Ovary (tissue), 9 donors: ENCODE data around the gene UST. TPM values are rescaled to one million over a fixed set of nuclear protein-coding genes. Genes with fewer than 3 reads are reported as not detected.
"Not testable (repeated sequence)": the region's sequence is repeated elsewhere in the genome, so short reads cannot be mapped to it uniquely, and the experiment has no call there.

Experiments used
- DNase-seq, 5 donors: peaks; one replicate each; pipeline ENCODE4 v3.0.0-alpha.2; 2019 to 2020
- H3K27ac ChIP-seq, 2 donors: fragments of 200-600 bp; one replicate each; pipeline versions ENCODE4 v1.5.1 to v1.8.0; 2019 to 2022
- H3K27me3 ChIP-seq: fragments of 200-600 bp; one replicate; pipeline ENCODE4 v1.8.0; 2022
- H3K36me3 ChIP-seq: fragments of 200-600 bp; sonication (generic); one replicate; pipeline ENCODE4 v1.5.1; 2019
- H3K4me1 ChIP-seq: one replicate; pipeline ENCODE4 v1.8.1; 2013; ENCODE audit warnings: mild to moderate bottlenecking, moderate library complexity; ENCODE audit not compliant: insufficient read depth
- H3K4me3 ChIP-seq: fragments of 200-600 bp; sonication (generic); one replicate; pipeline ENCODE4 v1.5.1; 2017
- H3K9me3 ChIP-seq, 2 donors: fragments of 200-600 bp in 1 of 2; sonication (generic) in 1 of 2; one replicate each; pipeline versions ENCODE4 v1.5.1 to v1.8.1; 2013 to 2019; ENCODE audit warnings: mild to moderate bottlenecking in 1 of 2, moderate library complexity in 1 of 2
- CTCF ChIP-seq, 3 donors: fragments of 450-650 bp in 2 of 3; fragments of 200-600 bp in 1 of 3; IDR thresholded peaks; one replicate each; pipeline versions ENCODE4 v1.5.1 to v1.8.0; 2016 to 2022; ENCODE audit warnings: antibody characterized with exemption in 3 of 3, mild to moderate bottlenecking in 1 of 3
- EP300 ChIP-seq: sonication (generic); formaldehyde crosslinking; IDR thresholded peaks from one replicate; pipeline ENCODE4 v1.6.1; 2017; ENCODE audit warnings: antibody characterized with exemption
- POLR2A ChIP-seq: fragments of 450-650 bp; IDR thresholded peaks from one replicate; pipeline ENCODE4 v1.6.1; 2017; ENCODE audit warnings: antibody characterized with exemption, mild to moderate bottlenecking, moderate library complexity
- WGBS, 3 donors: extraction: QIAGEN DNeasy Blood & Tissue Kit in 1 of 3; methylation state at CpG; one replicate each; pipeline versions ENCODE4 v1.1.5 to v1.1.7; 2013 to 2017; 5-methylcytosine and 5-hydroxymethylcytosine counted together
- intact Hi-C, 4 donors: fragments of 100-400 bp; cut with DNase I; formaldehyde crosslinking; loops; one replicate each; pipeline versions ENCODE4 v1.11.0 to v1.15.1; 2022 to 2023
- polyA plus RNA-seq, 2 donors: library from polyadenylated mRNA; stranded (reverse); fragments of 200-250 nt in 1 of 2; fragments of 350-450 nt in 1 of 2; fragmentation: Illumina TruSeq in 1 of 2; extraction: RNeasy Lipid Tissue Mini Kit (QIAGEN cat#74804) in 1 of 2; gene quantifications; one replicate each; pipeline ENCODE4 v1.2.3, GENCODE V29; 2013 to 2014
- total RNA-seq, 7 donors: library from RNA; depleted of rRNA in 2 of 7; stranded (reverse); fragments of >200 nt in 2 of 7; fragmentation: NEBNext Ultra II Directional in 3 of 7; extraction: Animal tissue kit (Norgen Biotek cat#: 25700) in 3 of 7; gene quantifications; one replicate each; pipeline versions ENCODE4 v1.1.0 to v1.2.4, GENCODE V29; 2016 to 2023
- donor health status: DM: no; HTN: no; CAD: no; lungs with moderate emphysema.
- donor health status: DM: no; HTN: no; CAD: no.
- donor health status: Bipolar disorder and iron deficiency.
- donor health status: DM: yes; HTN: yes; CAD: no.
- donor health status: DM: no; HTN: no; CAD: no.
- donor health status: DM: yes; HTN: yes; CAD: no.

UST gene
- total and polyA plus RNA-seq, 9 donors, result 11.8 to 20.1 (median 16.5) TPM

GRCh38 chr6:148952147-148953035 is 205.6 kb downstream of the UST start:
- TF ChIP-seq CTCF (IDR thresholded peaks at IDR 0.05) (no peak), POLR2A (no peak), EP300 (no peak)
- WGBS, 3 donors, result 15 to 28% (median 17%) methylated on average over 10 of the region's 10 CpGs
- DNase-seq, result no peak
- intact Hi-C loops, result loop anchor here in 2 of 4 donors (10.0 kb wide), 2 partner anchors 208 to 378 kb away; partner anchors contain the start of gene UST (in 1 of the 2)
- Histone ChIP-seq H3K9me3 (no peaks in the 10 kb centered on the region), H3K27me3 (no peaks in the 10 kb centered on the region), H3K4me3 (no peak overlapping the region), H3K4me1 (peaks cover 3% of the 10 kb centered on the region), H3K27ac (no peak overlapping the region), H3K36me3 (no peaks in the 10 kb centered on the region)

DNA sequence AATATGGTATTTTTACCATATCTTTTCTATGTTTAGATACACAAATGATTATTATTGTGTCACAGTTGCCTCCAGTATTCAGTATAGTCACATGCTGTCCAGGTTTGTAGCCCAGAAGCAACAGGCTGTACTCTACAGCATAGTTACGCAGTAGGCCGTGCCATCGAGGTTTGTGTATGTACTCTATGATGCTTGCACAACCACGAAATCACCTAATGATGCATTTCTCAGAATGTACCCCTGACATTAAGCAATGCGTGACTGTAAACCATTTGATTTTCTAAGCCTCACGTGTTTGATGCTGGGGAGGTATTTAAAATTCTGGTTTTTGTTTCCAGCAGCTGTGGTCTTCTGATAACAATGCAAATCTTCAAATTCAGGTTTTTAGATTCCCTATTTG is 207.6 kb downstream of the UST start:
- Histone ChIP-seq H3K4me1 (no peaks in the 10 kb centered on the region), H3K36me3 (no peaks in the 10 kb centered on the region), H3K4me3 (no peak overlapping the region), H3K9me3 (no peaks in the 10 kb centered on the region), H3K27ac (no peak overlapping the region), H3K27me3 (no peaks in the 10 kb centered on the region)
- intact Hi-C loops, result loop anchor here in 2 of 4 donors (10.0 kb wide), 2 partner anchors 210 to 380 kb away; partner anchors contain the start of gene UST (in 1 of the 2)
- TF ChIP-seq CTCF (IDR thresholded peaks at IDR 0.05) (no peak), EP300 (no peak)
- no peak for DNase-seq
- 79 to 86% (median 80%) methylated on average over 6 of the region's 6 CpGs for WGBS, 3 donors

DNA sequence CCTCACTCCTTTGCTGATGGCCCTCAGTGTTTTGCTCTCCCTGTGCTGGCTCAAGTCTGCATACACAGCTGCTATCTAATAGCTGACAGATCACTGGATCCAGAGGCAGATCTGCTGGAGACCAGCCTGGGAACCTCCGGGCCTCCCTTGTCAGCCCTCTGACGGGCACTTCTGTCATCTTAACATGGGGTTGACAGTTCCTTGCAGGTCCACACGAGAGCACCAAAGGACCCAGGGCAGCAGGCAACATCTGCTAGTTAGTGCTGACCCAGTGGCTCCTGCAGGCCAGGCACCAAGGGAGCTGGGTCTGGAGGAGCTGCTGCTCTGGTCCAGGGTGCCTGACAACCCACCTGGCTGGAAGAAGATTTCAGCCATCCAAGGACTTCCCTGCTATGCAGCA is 208.1 kb downstream of the UST start:
- TF ChIP-seq EP300, result no peak
- no peak for TF ChIP-seq CTCF (IDR thresholded peaks at IDR 0.05)
- no peak for TF ChIP-seq POLR2A
- intact Hi-C loops, result loop anchor here in 2 of 4 donors (10.0 kb wide), 2 partner anchors 210 to 380 kb away; partner anchors contain the start of gene UST (in 1 of the 2)
- Histone ChIP-seq H3K4me1 (no peaks in the 10 kb centered on the region), H3K27me3 (no peaks in the 10 kb centered on the region), H3K27ac (no peak overlapping the region), H3K36me3 (no peaks in the 10 kb centered on the region), H3K9me3 (no peaks in the 10 kb centered on the region), H3K4me3 (no peak overlapping the region)
- WGBS, 3 donors, result 45 to 52% (median 45%) methylated on average over 3 of the region's 3 CpGs
- DNase-seq, result no peak

- Histone ChIP-seq H3K27me3 (no peaks in the 10 kb centered on the region), H3K4me3 (no peak overlapping the region), H3K9me3 (no peaks in the 10 kb centered on the region), H3K27ac (no peak overlapping the region), H3K4me1 (no peaks in the 10 kb centered on the region), H3K36me3 (no peaks in the 10 kb centered on the region)
- TF ChIP-seq EP300, result no peak
- intact Hi-C loops, result loop anchor here in 2 of 4 donors (10.0 kb wide), 2 partner anchors 211 to 381 kb away; partner anchors contain the start of gene UST (in 1 of the 2)
- WGBS, 3 donors, result 79 to 96% (median 85%) methylated on average over 3 of the region's 3 CpGs
- DNase-seq, result no peak
Observed at GRCh38 chr6:148955441-148955840, 208.6 kb downstream of the UST start.

GRCh38 chr6:148956163-148956562 is 209.3 kb downstream of the UST start:
- intact Hi-C loops, result loop anchor here in 2 of 4 donors (10.0 kb wide), 2 partner anchors 211 to 381 kb away; partner anchors contain the start of gene UST (in 1 of the 2)

More at GRCh38 chr6:148956163-148956562, 209.3 kb downstream of the UST start:
- 94 to 96% (median 94%) methylated on average over 7 of the region's 7 CpGs for WGBS, 3 donors
- H3K36me3 ChIP-seq, H3K27ac ChIP-seq, DNase-seq, H3K9me3 ChIP-seq, H3K27me3 ChIP-seq, H3K4me3 ChIP-seq, H3K4me1 ChIP-seq: not testable (repeated sequence)
